ENCODE measurements around the gene KRT36.

Gene KRT36

GRCh38 chr17:41486316-41486715 lies 3.4 kb downstream of the KRT36 start:
- no peak for TF ChIP-seq CTCF (conservative IDR thresholded peaks at IDR 0.05; ENCODE audit: control insufficient read depth, insufficient read depth, low read depth, low read length)
- DNase-seq (ENCODE audit: low read depth), result no peak
- H3K4me3 ChIP-seq (ENCODE audit: control insufficient read depth, low read depth, low read length), result no peak overlapping the region

GRCh38 chr17:41484920-41485904 lies 4.5 kb downstream of the KRT36 start:
- no peak for DNase-seq (ENCODE audit: low read depth)
- H3K4me3 ChIP-seq (ENCODE audit: control insufficient read depth, low read depth, low read length), result no peak overlapping the region
- no peak for TF ChIP-seq CTCF (conservative IDR thresholded peaks at IDR 0.05; ENCODE audit: control insufficient read depth, insufficient read depth, low read depth, low read length)

- H3K4me3 ChIP-seq (ENCODE audit: control insufficient read depth, low read depth, low read length), result no peak overlapping the region
- no peak for TF ChIP-seq CTCF (conservative IDR thresholded peaks at IDR 0.05; ENCODE audit: control insufficient read depth, insufficient read depth, low read depth, low read length)
- DNase-seq (ENCODE audit: low read depth), result no peak
Measured at GRCh38 chr17:41483991-41484826, 5.5 kb downstream of the KRT36 start.

DNA sequence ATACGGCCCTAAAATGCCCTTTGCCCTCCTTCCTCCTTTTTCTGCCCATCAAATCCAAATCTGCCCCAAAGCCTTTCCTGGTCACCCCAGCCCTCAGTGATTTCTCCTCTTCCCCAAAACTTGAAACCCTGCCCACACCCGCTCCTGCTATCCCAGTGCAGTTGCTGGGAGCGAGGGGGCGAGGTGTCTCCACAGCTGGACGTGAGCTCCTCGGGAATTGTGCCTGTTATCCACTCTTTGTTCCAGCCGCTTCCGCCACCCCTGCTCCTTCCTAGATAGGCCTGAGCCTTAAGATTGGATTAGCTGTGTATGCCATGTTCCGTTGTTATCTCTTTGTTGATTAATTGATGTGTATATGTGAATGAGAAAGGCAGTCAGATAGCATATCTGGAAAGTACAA lies 6.2 kb downstream of the KRT36 start:
- TF ChIP-seq CTCF (conservative IDR thresholded peaks at IDR 0.05; ENCODE audit: control insufficient read depth, insufficient read depth, low read depth, low read length), result no peak
- no peak overlapping the region for H3K4me3 ChIP-seq (ENCODE audit: control insufficient read depth, low read depth, low read length)
- DNase-seq (ENCODE audit: low read depth), result no peak

DNA sequence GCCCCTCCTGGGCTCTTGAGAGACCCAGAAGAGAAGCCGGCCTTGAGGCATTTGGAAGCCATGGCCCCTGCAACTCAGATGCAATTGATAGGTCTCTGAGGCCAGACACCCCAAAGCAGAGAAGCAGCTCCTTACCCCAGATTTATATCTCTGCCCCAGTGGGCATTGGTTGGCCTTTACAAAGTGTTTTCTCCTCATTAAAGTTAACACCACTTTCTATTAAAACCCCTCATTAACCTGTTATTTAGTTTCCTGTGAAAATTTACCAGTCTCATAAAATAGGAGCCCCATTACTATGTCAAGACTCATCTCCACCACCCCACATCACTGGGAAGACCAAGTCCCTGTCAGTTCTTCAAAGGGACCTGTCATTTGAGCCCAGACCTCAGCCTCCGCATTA lies 8.7 kb downstream of the KRT36 start, which contains the start of gene KRT35:
Gene KRT35, minus strand, starts transcription at position 116 of the 400 bp plus-strand sequence. Its CDS starts 54 bp downstream, at position 62.
- H3K4me3 ChIP-seq (ENCODE audit: control insufficient read depth, low read depth, low read length), result no peak within 1 kb of the TSS
- no peak for DNase-seq (ENCODE audit: low read depth)
- TF ChIP-seq CTCF (conservative IDR thresholded peaks at IDR 0.05; ENCODE audit: control insufficient read depth, insufficient read depth, low read depth, low read length), result no peak

DNA sequence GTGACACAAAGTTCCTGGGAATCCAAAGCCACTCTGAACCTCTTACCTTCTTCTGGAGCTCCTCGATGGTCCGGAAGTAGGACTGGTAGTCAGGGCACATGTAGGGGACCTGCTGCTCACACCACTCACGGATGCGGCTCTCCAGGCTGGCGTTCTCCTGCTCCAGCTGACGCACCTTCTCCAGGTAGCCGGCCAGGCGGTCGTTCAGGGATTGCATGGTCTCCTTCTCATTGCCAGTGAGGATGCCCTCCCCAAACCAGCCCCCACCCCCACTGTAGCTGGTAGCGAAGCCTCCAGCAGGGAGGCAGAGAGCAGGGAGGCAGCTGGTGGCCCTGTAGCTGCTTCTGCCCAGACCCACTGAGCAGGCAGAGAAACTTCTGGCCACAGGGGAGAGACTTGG lies 9.1 kb downstream of the KRT36 start:
- H3K4me3 ChIP-seq (ENCODE audit: control insufficient read depth, low read depth, low read length), result no peak overlapping the region
- DNase-seq (ENCODE audit: low read depth), result no peak
- no peak for TF ChIP-seq CTCF (conservative IDR thresholded peaks at IDR 0.05; ENCODE audit: control insufficient read depth, insufficient read depth, low read depth, low read length)
